Measurements from ENCODE around the gene NOP58. TPM values are rescaled to one million over a fixed set of nuclear protein-coding genes. Genes with fewer than 3 reads are reported as not detected.
"Not testable (repeated sequence)": the region's sequence is repeated elsewhere in the genome, so short reads cannot be mapped to it uniquely, and the experiment has no call there.

The NOP58 gene
- total RNA-seq, 1 experiment from 2014 or later = 160 TPM

GRCh38 chr2:202278944-202279343 is 13.4 kb downstream of the NOP58 start:
- Histone ChIP-seq H3K27ac (no peak overlapping the region), H3K4me1 (no peaks in the 10 kb centered on the region), H3K36me3 (peaks cover 78% of the 10 kb centered on the region), H3K4me3 (no peak overlapping the region), H3K9me3 (replicated peaks) (no peaks in the 10 kb centered on the region), H3K27me3 (no peaks in the 10 kb centered on the region)
- DNase-seq = peak in 1 of 2 experiments; percentile 46

- Histone ChIP-seq H3K9me3 (replicated peaks) (no peaks in the 10 kb centered on the region), H3K36me3 (peaks cover 92% of the 10 kb centered on the region), H3K4me1 (no peaks in the 10 kb centered on the region), H3K27ac (no peak overlapping the region), H3K4me3 (no peak overlapping the region), H3K27me3 (no peaks in the 10 kb centered on the region)
- no peak for DNase-seq
These were observed 21.0 kb downstream of the NOP58 start for GRCh38 chr2:202286595-202286994.

- Histone ChIP-seq H3K36me3 (peaks cover 84% of the 10 kb centered on the region), H3K4me1 (no peaks in the 10 kb centered on the region), H3K4me3 (no peak overlapping the region), H3K27ac (no peak overlapping the region), H3K9me3 (replicated peaks) (no peaks in the 10 kb centered on the region), H3K27me3 (no peaks in the 10 kb centered on the region)
- DNase-seq = no peak
These were observed 24.0 kb downstream of the NOP58 start for GRCh38 chr2:202289394-202290204.

- no peaks in the 10 kb centered on the region for H3K4me1 ChIP-seq
- no peaks in the 10 kb centered on the region for H3K27me3 ChIP-seq
- H3K4me3 ChIP-seq = no peak overlapping the region
- no peaks in the 10 kb centered on the region for H3K9me3 ChIP-seq (replicated peaks)
- H3K27ac ChIP-seq = no peak overlapping the region
- H3K36me3 ChIP-seq = peaks cover 84% of the 10 kb centered on the region
- no peak for DNase-seq
These were observed 24.8 kb downstream of the NOP58 start for GRCh38 chr2:202290316-202290715.

- DNase-seq = no peak
- no peak overlapping the region for H3K4me3 ChIP-seq
- peaks cover 84% of the 10 kb centered on the region for H3K36me3 ChIP-seq
- no peaks in the 10 kb centered on the region for H3K27me3 ChIP-seq
- no peak overlapping the region for H3K27ac ChIP-seq
- H3K4me1 ChIP-seq = no peaks in the 10 kb centered on the region
- H3K9me3 ChIP-seq (replicated peaks) = no peaks in the 10 kb centered on the region
These were observed 25.4 kb downstream of the NOP58 start for GRCh38 chr2:202290970-202291369.

- no peaks in the 10 kb centered on the region for H3K9me3 ChIP-seq (replicated peaks)
- no peaks in the 10 kb centered on the region for H3K27me3 ChIP-seq
- no peak overlapping the region for H3K4me3 ChIP-seq
- H3K27ac ChIP-seq = no peak overlapping the region
- no peak for DNase-seq
- H3K4me1 ChIP-seq = no peaks in the 10 kb centered on the region
- peaks cover 95% of the 10 kb centered on the region for H3K36me3 ChIP-seq
These were observed 34.1 kb downstream of the NOP58 start for GRCh38 chr2:202299712-202300111.

GRCh38 chr2:202306034-202306433 is 40.5 kb downstream of the NOP58 start:
- H3K9me3 ChIP-seq (replicated peaks) = no peaks in the 10 kb centered on the region
- H3K36me3 ChIP-seq = peaks cover 70% of the 10 kb centered on the region
- no peaks in the 10 kb centered on the region for H3K27me3 ChIP-seq
- no peak overlapping the region for H3K27ac ChIP-seq
- no peak overlapping the region for H3K4me3 ChIP-seq
- DNase-seq = no peak
- no peaks in the 10 kb centered on the region for H3K4me1 ChIP-seq

GRCh38 chr2:202307690-202308089 is 42.1 kb downstream of the NOP58 start:
- no peaks in the 10 kb centered on the region for H3K4me1 ChIP-seq
- H3K4me3 ChIP-seq = no peak overlapping the region
- no peak overlapping the region for H3K27ac ChIP-seq
- H3K36me3 ChIP-seq = peaks cover 56% of the 10 kb centered on the region
- no peaks in the 10 kb centered on the region for H3K9me3 ChIP-seq (replicated peaks)
- peak; percentile 3 to 17 for DNase-seq
- no peaks in the 10 kb centered on the region for H3K27me3 ChIP-seq

GRCh38 chr2:202311823-202312388 is 46.3 kb downstream of the NOP58 start:
- no peak overlapping the region for H3K4me3 ChIP-seq
- peaks cover 15% of the 10 kb centered on the region for H3K36me3 ChIP-seq
- no peaks in the 10 kb centered on the region for H3K9me3 ChIP-seq (replicated peaks)
- no peak overlapping the region for H3K27ac ChIP-seq
- H3K4me1 ChIP-seq = peaks cover 6% of the 10 kb centered on the region
- DNase-seq = no peak
- no peaks in the 10 kb centered on the region for H3K27me3 ChIP-seq

GRCh38 chr2:202314116-202314515 is 48.6 kb downstream of the NOP58 start:
- Histone ChIP-seq H3K4me1 (peaks cover 10% of the 10 kb centered on the region), H3K27ac (no peak overlapping the region), H3K4me3 (no peak overlapping the region), H3K27me3 (no peaks in the 10 kb centered on the region), H3K36me3 (no peaks in the 10 kb centered on the region), H3K9me3 (replicated peaks) (no peaks in the 10 kb centered on the region)
- no peak for DNase-seq

- Histone ChIP-seq H3K27ac (peak overlapping the region; percentile 9; the same call in 1 of the 2 replicates), H3K4me1 (peaks cover 10% of the 10 kb centered on the region)
- DNase-seq = peak; percentile 88 to 95
These were observed 51.7 kb downstream of the NOP58 start for GRCh38 chr2:202317080-202317857.

GRCh38 chr2:202320362-202320761 is 54.8 kb downstream of the NOP58 start:
- H3K27me3 ChIP-seq; H3K4me1 ChIP-seq; H3K36me3 ChIP-seq; H3K27ac ChIP-seq; H3K4me3 ChIP-seq; H3K9me3 ChIP-seq (replicated peaks); DNase-seq: not testable (repeated sequence)

More at GRCh38 chr2:202317080-202317857, 51.7 kb downstream of the NOP58 start:
- H3K36me3 ChIP-seq = no peaks in the 10 kb centered on the region
- no peak overlapping the region for H3K4me3 ChIP-seq
- no peaks in the 10 kb centered on the region for H3K27me3 ChIP-seq
- no peaks in the 10 kb centered on the region for H3K9me3 ChIP-seq (replicated peaks)

- Histone ChIP-seq H3K9me3 (replicated peaks) (no peaks in the 10 kb centered on the region), H3K27ac (no peak overlapping the region), H3K27me3 (no peaks in the 10 kb centered on the region), H3K4me3 (no peak overlapping the region), H3K4me1 (no peaks in the 10 kb centered on the region), H3K36me3 (no peaks in the 10 kb centered on the region)
- DNase-seq = no peak
These were observed 56.9 kb downstream of the NOP58 start for GRCh38 chr2:202322435-202322834.

- Histone ChIP-seq H3K27me3 (no peaks in the 10 kb centered on the region), H3K36me3 (no peaks in the 10 kb centered on the region), H3K9me3 (replicated peaks) (no peaks in the 10 kb centered on the region), H3K4me1 (no peaks in the 10 kb centered on the region), H3K4me3 (no peak overlapping the region), H3K27ac (no peak overlapping the region)
- DNase-seq = no peak
These were observed 62.3 kb downstream of the NOP58 start for GRCh38 chr2:202327858-202328257.

GRCh38 chr2:202335791-202336467 is 70.4 kb downstream of the NOP58 start:
- no peak overlapping the region for H3K4me3 ChIP-seq
- no peak overlapping the region for H3K27ac ChIP-seq
- H3K27me3 ChIP-seq = no peaks in the 10 kb centered on the region
- no peaks in the 10 kb centered on the region for H3K36me3 ChIP-seq
- H3K4me1 ChIP-seq = no peaks in the 10 kb centered on the region
- no peak for DNase-seq
- H3K9me3 ChIP-seq (replicated peaks) = no peaks in the 10 kb centered on the region
